ENCODE data around the gene AQP9.
A peak's percentile ranks its signal among the peaks of the same experiment; 100 is the strongest.
"Not testable (repeated sequence)": the region's sequence is repeated elsewhere in the genome, so short reads cannot be mapped to it uniquely, and the experiment has no call there.

Gene AQP9, protein sequence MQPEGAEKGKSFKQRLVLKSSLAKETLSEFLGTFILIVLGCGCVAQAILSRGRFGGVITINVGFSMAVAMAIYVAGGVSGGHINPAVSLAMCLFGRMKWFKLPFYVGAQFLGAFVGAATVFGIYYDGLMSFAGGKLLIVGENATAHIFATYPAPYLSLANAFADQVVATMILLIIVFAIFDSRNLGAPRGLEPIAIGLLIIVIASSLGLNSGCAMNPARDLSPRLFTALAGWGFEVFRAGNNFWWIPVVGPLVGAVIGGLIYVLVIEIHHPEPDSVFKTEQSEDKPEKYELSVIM

DNA sequence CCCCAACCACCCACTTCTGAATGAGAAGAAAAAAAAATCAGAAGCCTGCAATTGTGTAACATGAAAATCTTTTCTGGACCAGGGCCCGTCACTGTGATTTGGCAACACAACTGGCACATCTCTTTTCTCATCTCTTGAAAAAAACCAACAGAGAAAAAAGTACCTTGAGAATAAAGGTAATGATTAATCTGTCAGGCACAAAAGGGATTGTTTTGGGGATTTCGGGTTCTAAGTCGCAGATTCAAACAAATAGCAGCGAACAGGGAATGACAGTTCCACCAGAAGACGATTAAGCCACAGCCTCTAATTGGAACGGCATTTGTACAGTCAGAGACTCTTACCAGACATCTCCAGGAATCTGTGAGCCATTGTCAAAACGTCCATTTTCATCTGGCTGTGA is at the start of gene AQP9:
AQP9 (plus strand) TSS at position 276 of the 400 bp plus-strand sequence. CDS start 185 bp downstream, outside the sequence.
- DNase-seq (ENCODE audit: low read depth), result no peak

DNA sequence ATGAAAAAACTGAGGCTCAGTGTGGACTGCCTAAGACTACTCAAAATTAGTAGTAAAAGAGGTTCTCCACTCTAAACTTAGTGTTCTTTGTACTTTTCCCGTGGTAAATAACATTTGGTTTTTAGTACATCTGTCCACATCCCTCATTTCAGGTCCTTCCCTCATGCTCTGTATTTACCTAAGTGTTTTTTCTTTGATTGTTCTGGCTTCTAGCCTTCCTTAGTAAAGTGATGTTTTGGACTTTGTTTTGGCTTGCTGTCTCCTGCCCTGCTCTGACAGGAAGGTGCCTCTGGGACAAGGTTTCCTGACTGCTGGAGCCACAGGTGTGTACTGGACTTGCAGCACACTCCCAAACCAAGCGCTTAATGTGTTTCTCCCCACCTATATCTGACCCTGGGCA is 42.8 kb upstream of the AQP9 start:
- DNase-seq (ENCODE audit: low read depth), result no peak

DNA sequence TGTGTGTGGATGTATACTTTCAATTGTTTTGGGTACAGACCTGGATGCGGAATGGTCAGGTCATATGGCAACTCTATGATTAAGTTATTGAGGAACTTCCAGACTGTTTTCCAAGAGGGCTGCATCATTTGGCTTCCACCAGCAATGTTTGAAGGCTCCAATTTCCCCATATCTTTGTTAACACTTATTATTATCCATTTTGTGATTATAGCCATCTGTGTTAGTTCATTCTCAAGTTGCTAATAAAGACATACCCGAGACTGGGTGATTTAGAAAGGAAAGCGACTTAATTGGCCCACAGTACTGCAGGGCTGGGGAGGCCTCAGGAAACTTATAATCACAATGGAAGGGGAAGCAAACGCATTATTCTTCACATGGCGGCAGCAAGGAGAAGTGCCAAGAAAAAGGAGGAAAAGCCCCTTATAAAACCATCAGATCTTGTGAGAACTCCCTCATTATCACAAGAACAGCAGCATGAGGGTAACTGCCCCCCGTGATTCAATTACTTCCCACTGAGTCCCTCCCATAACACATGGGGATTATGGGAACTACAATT is 41.6 kb upstream of the AQP9 start:
- no peak for DNase-seq (ENCODE audit: low read depth)

DNA sequence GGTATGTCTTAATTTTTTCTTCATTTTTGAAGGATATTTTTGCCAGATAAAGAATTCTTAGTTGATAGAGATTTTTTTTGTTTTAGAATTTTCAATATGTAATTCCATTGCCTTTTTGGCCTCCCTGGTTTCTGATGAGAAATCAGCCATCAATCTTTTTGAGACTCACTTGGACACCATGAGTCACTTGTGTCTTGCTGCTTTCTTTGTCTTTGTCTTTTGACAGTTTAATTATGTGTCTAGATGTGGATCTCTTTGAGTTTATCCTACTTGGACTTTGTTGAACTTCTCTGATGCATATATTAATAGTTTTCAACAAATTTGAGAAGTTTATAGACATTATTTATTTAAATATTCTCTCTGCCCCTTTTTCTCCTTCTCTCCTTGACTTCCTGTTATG is 34.7 kb upstream of the AQP9 start:
- DNase-seq (ENCODE audit: low read depth), result no peak

DNA sequence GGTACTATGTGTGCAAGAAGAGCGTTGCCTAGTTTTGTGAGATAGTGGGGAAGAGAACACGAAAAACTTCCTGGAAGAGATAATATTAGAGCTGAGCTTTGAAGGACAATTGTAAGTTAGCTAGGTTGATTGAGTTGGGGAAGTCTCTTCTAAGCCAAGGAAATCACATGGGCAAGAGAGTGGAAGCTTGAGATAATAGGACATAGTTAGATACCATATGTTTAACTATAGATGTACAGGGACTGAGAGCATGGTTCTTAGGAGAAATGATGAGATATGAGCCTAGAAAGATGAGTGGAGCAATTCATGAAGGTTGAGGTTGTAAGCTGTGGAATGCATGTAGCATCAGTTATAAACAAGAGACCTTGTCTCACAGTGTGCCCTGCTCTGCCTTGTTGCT is 30.1 kb upstream of the AQP9 start:
- no peak for DNase-seq (ENCODE audit: low read depth)

DNA sequence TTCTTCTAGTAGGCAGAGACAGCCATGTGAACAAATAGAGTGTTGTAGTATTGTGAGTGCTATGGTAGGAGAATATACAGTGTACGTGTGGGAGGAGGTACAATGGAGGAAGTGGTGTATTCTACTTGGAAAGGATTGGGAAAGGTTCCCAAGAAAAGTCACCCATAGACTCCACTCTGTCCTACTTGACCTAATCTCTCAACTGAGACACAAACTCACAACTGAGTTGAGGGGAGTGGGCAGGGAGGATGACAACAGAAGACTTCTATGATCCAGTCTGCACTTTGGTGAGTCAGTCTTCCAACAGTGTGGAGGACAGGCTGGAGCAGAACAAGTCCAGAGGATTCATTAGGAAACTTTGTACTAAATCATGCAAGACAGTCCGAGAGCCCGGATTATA is 28.8 kb upstream of the AQP9 start:
- DNase-seq (ENCODE audit: low read depth), result no peak

DNA sequence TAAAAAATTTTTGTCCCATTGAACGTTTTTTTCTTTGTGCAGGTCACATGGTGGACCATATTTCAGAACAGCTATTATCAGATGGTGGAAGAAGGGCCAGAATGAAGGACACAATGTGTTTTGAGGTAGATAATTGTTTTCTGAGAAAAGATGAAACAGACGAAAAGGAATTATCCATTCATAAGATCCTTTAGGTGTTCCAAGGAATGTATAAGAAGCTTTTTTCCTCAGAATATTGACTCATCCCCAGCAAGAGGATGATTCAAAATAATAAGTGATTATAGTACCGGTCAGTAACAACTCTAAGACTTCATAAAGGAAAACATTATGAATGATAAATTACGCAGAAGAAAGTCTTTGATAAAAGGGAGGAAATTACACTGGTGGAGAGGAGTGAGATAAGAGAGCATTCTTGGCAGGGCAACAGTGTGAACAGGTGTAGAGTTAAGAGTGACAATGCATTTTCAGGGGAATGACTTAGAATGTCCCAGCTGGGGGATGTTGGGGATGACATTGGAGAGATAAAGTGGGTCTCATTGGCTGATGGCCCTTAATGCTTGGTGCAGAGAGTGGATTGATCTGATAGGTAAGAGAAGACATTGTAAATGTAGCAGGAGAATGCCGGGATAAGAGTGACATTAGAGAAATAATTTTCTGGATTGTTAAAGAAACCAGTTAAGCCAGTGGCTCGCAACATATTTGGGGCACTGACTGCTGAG is 27.0 kb upstream of the AQP9 start:
- peak; percentile 10 for DNase-seq (ENCODE audit: low read depth)

DNA sequence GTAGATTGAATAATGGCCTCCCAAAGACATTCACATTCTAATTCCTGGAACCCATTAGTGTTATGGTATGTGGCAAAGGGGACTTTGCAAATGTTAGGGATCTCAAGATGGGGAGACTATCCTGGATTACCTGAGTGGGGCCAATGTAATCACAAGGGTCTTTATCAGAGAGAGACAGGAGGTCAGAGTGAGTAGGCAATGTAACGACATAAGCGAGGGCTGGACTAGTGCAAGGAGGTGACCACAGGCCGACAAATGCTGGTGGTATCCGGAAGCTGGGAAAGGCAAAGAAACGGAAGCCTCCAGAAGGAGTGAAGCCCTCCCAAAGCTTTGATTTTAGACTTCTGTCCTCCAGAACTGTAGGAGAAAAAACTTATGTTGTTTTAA is 26.5 kb upstream of the AQP9 start:
- DNase-seq (ENCODE audit: low read depth), result no peak

DNA sequence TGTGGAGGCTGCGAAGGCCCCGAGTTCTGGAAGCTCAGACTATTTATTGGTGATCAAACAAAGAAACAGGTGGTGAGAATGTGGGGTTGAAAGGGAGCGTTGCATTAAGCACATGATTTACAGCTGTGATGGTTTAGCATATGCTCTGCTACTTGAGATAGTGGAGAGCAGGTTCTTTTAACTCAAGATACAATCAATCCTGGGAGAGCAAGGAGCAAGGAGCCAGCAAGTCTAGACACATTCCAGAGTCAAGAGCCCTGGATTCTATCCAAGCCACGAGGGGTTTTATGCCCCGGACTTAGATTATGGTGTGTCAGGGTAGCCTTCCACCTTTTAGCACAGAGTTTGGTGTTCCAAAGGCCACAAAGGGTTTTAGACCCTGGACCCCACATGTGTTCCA is 24.8 kb upstream of the AQP9 start:
- not testable (repeated sequence) for DNase-seq (ENCODE audit: low read depth)

DNA sequence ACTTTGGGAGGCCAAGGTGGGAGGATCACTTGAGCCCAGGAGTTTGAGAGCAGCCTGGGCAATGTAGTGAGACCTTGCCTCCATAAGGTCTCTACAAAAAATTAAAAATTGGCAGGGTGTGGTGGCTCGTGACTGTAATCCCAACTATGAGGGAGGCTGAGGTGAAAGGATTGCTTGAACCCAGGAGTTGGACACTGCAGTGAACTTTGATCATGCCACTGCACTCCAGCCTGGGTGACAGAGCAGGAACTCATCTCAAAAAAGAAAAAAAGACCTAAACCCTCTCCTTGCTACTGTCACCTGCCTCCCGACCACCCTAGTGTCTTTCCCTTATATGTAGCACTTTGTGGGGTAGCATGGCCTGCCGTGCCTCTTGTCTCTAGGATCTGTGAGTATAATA is 23.8 kb upstream of the AQP9 start:
- no peak for DNase-seq (ENCODE audit: low read depth)

DNA sequence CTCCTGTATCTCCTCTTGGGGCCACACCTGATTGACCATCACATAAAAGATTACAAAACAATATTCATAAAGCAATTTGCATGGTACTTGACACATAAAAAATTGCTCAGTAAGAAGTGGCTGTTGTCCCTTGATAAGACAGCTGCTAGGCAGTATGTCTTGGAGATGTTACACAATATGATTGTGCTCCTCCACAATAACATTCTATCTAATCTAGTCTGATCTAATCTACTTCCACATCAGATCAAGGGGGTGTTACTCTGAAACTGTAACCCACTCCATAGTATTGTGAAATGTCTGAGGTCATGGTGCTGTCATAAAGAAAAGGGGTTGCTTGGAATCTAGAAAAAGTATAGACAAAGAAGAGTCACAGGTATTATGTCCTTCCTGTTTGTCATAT is 23.4 kb upstream of the AQP9 start:
- DNase-seq (ENCODE audit: low read depth), result peak; percentile 6

DNA sequence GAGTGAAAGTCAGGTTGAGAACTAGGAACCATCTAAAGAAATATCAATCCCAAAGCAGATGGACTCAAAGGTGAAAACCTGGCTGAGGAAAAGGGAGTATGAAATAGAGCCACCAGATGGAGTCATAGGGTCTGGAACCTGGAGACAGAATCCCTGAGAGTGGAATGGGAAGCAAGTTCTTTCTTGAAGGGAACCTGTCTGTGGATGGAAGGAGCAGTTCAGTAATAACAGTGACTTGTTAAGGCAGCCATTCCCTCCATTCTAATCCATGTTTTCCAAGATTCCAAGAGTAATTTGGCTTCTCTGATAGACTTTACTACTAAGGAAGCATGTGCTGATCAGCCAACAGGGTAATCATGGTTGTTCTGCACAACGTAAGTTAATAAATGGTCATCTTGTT is 22.5 kb upstream of the AQP9 start:
- DNase-seq (ENCODE audit: low read depth), result no peak

DNA sequence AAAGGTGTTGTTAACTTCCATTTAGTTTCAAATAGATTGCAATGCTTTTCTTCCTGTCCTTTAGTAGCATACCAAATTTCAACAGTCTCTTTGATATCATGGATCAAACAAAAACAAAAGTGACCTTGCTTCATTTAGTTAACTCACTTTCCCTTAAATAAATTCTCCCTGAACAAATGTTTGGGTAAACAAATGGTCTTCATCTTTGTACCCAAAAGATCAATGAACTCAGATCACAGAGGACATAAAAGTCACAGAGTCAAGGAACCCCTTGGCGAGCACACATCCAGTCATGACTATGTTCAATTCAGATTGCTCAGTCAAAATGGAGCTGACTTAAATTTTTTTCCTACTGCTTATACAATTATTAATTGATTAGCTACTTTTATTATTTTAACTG is 20.6 kb upstream of the AQP9 start:
- DNase-seq (ENCODE audit: low read depth), result no peak

DNA sequence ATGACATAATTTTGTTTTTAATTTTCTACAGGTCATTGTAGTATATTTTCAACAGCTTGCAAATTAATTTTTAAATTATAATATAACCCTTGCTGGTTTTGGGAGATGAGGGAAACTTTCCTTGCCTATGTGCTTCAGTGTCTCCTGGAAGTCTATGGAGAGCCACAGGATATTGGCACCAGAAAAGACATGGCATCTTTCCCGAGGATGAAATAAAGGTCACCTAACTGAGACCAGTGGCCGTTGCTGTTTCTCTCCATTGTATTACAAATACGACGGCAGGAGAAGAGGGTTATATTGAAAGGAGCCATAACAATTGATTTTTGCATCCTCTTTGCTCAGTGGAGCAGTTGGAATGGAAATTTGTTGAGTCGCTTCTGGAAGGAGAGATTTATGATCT is 19.9 kb upstream of the AQP9 start:
- no peak for DNase-seq (ENCODE audit: low read depth)

DNA sequence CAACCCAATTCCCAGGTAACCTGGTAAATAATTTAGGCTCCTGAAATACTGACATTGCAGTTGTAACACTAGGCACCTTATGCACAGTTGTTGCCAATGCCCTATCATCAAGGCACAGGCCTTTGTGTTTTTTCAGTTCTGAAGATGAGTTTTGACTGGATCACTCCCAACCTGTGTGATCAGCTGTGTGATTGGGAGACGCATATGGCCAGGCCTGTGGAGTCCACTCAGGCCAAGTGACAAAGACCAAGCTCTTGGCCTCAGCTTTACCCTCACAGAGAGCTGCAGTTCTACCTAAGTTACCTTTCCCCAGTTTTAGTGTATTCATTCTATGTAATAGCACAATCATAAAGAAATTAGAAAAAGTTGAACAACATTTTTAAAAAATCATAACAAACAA is 19.2 kb upstream of the AQP9 start:
- DNase-seq (ENCODE audit: low read depth), result no peak

DNA sequence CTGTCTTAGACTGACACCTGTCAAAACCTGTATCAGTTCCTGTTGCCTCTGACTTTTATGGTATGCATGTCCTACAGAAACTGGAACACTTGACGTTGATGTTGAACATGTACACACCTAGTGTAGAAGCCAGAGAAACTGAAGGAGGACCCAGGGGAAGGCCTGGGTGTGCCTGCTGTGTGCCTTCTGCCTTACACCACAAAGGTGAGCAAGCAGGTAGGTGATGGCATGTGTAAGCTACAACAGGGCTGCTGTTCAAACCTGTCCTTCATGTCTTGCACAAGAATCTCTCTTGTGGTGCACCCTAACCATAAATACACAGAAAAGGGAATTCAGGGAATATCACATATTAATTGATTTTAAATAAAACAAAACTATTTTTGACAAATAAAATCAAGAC is 13.6 kb upstream of the AQP9 start:
- no peak for DNase-seq (ENCODE audit: low read depth)

DNA sequence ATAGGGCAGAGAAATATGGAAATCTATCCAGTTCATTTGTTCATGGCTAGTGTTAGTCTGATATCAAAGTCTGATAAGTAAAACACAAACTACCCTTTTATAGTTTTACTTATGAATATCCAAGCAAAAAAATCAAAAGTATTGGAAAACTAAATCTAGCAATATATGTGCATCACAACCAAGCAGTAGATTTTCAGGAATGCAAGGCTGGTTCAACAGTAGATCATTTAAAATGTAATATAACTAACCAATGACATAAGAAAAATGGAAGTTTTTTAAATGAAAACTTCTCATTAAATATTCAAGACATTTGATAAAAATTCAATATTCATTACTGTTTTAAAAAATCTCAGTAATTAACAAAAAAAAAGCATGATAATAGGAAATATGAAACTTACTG is 12.8 kb upstream of the AQP9 start:
- no peak for DNase-seq (ENCODE audit: low read depth)

DNA sequence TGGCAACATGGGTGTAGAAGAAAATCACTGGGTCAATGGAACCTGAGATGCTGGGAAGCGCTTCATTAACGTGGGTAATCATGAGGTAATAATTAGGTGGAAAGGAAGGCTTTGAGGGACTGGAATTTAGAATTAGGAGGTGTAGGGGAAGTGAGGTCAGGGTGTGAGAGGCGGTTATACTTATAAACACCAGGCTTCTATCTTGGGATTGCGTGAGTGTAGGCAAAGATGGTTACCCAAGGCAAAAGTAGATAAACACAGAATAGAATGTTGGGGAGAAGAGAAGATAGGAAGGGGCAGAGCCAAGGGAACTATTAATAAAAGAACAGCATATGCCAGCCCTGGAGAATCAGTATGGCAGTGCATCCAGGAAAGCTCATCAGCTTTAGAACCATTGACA is 3.3 kb upstream of the AQP9 start:
- DNase-seq (ENCODE audit: low read depth), result no peak

DNA sequence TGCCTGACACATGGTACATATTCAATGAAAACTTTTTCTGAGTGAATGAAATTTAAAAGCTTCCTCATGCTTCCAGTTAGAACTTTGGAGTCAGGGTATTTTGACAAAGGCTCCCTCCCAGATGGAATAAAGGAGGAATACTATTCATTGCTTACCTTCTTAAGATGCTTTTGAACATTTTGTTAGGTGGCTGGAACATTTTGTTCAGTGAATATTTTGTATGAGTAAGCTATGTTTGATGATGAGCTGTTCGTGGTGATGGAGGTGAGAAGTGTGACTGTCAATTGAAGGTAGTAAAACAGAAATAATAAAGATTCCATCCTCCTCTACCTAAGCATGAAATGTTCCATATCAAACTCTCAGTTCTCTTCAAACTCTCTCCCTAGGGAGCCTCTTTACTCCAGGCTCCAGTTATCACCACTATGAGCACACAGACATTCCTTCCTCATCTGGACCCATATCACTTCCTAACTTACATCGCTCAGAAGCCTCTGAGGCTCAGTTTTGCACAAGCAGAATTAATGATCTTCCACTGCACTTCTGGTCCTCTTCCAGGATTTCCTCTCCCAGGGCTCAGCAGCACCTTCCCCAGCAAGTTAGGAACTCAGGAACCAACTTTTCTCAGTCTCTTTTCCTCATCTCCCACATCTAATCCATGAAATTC is 2.5 kb upstream of the AQP9 start:
- DNase-seq (ENCODE audit: low read depth), result no peak

DNA sequence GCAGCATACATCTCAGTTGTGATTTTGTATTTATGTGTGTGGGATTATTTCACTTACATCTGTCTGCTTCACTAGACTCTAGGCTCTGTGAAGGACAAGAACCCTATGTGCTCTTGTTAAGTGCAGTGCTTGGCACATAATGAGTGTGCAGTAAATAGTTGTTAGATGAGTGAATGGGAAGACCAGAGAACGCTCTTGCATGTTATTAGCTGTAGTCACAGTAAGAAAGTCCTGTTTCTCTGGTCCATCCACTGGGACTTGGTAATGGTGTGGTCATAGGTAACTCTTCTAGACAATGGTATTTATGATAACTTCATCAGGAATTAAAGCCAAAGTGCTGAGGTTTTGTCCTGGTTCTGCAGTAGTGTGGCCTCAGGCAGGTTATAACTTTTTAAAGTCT is 1.4 kb upstream of the AQP9 start:
- no peak for DNase-seq (ENCODE audit: low read depth)

DNA sequence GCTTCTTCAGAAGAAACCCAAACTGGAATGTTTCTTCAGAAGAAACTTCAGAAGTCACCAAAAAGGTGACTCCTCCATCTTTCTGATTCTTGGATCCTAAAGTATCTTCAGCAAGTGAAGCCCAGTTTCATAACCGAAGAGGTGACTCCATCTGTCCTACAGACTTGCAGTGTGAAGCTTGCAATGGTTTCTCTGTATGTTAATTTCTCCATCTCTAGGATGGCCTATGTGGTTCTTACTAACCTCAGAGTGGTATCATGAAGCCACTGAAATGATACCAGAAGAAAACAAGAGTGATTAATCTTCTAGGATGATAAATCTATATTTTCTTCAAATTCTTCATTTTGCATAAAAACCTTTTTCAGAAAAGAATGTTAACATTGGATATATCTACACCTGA is 495 bp upstream of the AQP9 start:
- no peak for DNase-seq (ENCODE audit: low read depth)

DNA sequence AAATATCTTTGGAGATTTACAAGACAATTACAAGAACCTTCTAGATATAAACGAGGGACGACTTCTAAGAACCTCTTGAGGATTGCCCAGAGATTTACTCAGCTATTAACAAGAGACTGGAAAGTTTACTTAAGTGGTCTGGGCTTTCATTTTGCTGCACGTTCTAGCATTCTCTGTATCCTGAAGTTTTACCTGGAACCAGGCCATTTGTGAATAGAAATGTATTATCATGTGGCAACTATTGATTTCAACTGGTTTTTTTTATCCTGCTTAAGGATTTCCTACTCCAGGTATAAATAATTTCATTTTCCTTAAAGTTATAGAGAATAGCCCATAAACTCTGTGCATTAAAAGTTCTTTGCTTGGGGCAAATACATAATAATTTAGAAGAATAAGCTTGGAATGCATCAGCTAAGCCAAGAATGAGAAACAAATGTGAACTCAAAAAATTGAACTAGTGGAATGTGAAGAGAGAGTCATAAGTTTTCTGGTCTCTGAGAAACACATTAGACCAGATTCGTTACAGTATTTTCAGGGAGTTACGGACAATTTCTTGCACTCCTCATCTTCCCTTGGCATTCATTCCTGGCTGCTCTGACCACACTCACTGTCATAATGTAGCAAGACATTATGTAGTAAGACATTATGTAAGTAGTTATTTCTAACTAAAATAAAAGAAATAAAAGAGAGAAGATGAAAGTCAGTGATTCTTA is 1.3 kb downstream of the AQP9 start:
- peak; percentile 9 for DNase-seq (ENCODE audit: low read depth)

All from amniotic epithelial cell (primary cell).